SK-N-SH (cell line): Measurements from ENCODE around the gene LYPD8. TPM values are rescaled to one million over a fixed set of nuclear protein-coding genes. Genes with fewer than 3 reads are reported as not detected.
"Not testable (repeated sequence)": the region's sequence is repeated elsewhere in the genome, so short reads cannot be mapped to it uniquely, and the experiment has no call there.

Experiments used
- CTCF ChIA-PET: fragments of 300-600, 350-600 bp; formaldehyde crosslinking; extraction: SDS; loops from one replicate; lab custom pipeline; 2021; lab: Yijun Ruan, JAX
- POLR2A ChIA-PET: fragments of 350-600 bp; sonication (Branson Sonifier 250); formaldehyde crosslinking; extraction: SDS; loops from one replicate; lab custom pipeline; 2020; ENCODE audit warnings: antibody characterized with exemption, inconsistent platforms; lab: Yijun Ruan, JAX
- DNase-seq: peaks from one replicate; pipeline ENCODE4 v3.0.0; 2012
- H2AFZ ChIP-seq: fragments of 200-600 bp; sonication (generic); 2 replicates; pipeline ENCODE4 v1.8.1; 2016; ENCODE audit warnings: antibody characterized with exemption, mild to moderate bottlenecking, low read depth
- H3F3A ChIP-seq: fragments of 200-600 bp; sonication (generic); replicated peaks from 2 replicates; pipeline ENCODE3; 2016; ENCODE audit warnings: antibody characterized with exemption, mild to moderate bottlenecking; ENCODE audit not compliant: insufficient read depth
- H3K27ac ChIP-seq, 2 experiments: fragments of 200-500 bp in 1 of 2; fragments of 200-600 bp in 1 of 2; sonication (Bioruptor generic) in 1 of 2; sonication (generic), shearing (Covaris generic) in 1 of 2; 2 replicates each; pipeline versions ENCODE4 v1.5.1 to v1.6.1; 2014 to 2016; ENCODE audit warnings: low read depth in 2 of 2, inconsistent platforms in 1 of 2, low read length in 1 of 2, mild to moderate bottlenecking in 1 of 2, mixed read lengths in 1 of 2
- H3K27me3 ChIP-seq: fragments of 200-600 bp; sonication (generic), shearing (Covaris generic); 2 replicates; pipeline ENCODE4 v1.6.1; 2016; ENCODE audit warnings: mixed run types; ENCODE audit not compliant: insufficient read depth
- H3K36me3 ChIP-seq, 2 experiments: fragments of 200-500 bp in 1 of 2; fragments of 200-600 bp in 1 of 2; sonication (Bioruptor generic) in 1 of 2; sonication (generic) in 1 of 2; replicated peaks in 1 of 2; 2 replicates each; pipeline versions ENCODE3 to v1.5.1; 2014 to 2016; ENCODE audit warnings: low read length in 1 of 2, mild to moderate bottlenecking in 1 of 2; ENCODE audit not compliant: insufficient read depth in 2 of 2, control insufficient read depth in 1 of 2
- H3K4me1 ChIP-seq, 2 experiments: fragments of 200-500 bp in 1 of 2; fragments of 200-600 bp in 1 of 2; sonication (Bioruptor generic) in 1 of 2; sonication (generic), shearing (Covaris generic) in 1 of 2; 2 replicates each; pipeline versions ENCODE4 v1.5.1 to v1.6.1; 2014 to 2016; ENCODE audit warnings: low read depth in 1 of 2, low read length in 1 of 2, mixed run types in 1 of 2; ENCODE audit not compliant: insufficient read depth in 2 of 2, control insufficient read depth in 1 of 2
- H3K4me2 ChIP-seq: fragments of 200-600 bp; sonication (generic), shearing (Covaris generic); 2 replicates; pipeline ENCODE4 v1.6.1; 2017; ENCODE audit warnings: mixed run types
- H3K4me3 ChIP-seq, 2 experiments: fragments of 200-500 bp in 1 of 2; fragments of 200-600 bp in 1 of 2; sonication (Bioruptor generic) in 1 of 2; sonication (generic), shearing (Covaris generic) in 1 of 2; 2 replicates each; pipeline versions ENCODE4 v1.5.1 to v1.8.1; 2014 to 2016; ENCODE audit warnings: low read depth in 2 of 2, inconsistent platforms in 1 of 2, low read length in 1 of 2, mild to moderate bottlenecking in 1 of 2, mixed read lengths in 1 of 2, moderate library complexity in 1 of 2
- H3K79me2 ChIP-seq: fragments of 200-600 bp; sonication (generic); 2 replicates; pipeline ENCODE4 v1.8.1; 2017; ENCODE audit warnings: mild to moderate bottlenecking; ENCODE audit not compliant: insufficient read depth
- H3K9ac ChIP-seq: fragments of 200-600 bp; sonication (generic); 2 replicates; pipeline ENCODE4 v1.6.1; 2017; ENCODE audit warnings: mixed run types
- H3K9me2 ChIP-seq: fragments of 200-600 bp; sonication (generic); 2 replicates; pipeline ENCODE4 v1.6.1; 2017; ENCODE audit warnings: mixed run types
- H3K9me3 ChIP-seq: fragments of 200-600 bp; sonication (generic); 2 replicates; pipeline ENCODE4 v1.6.1; 2017; ENCODE audit warnings: mixed run types, mild to moderate bottlenecking, moderate library complexity
- H4K20me1 ChIP-seq: fragments of 200-600 bp; sonication (generic); 2 replicates; pipeline ENCODE4 v1.6.1; 2017; ENCODE audit warnings: mild to moderate bottlenecking, mixed run types; ENCODE audit not compliant: insufficient read depth
- EP300 ChIP-seq, 2 experiments: IDR thresholded peaks; 2 replicates each; pipeline versions ENCODE4 v1.4.0 to v1.6.1; 2012; ENCODE audit warnings: borderline replicate concordance in 1 of 2, low read depth in 1 of 2, low read length in 1 of 2
- FOSL2 ChIP-seq: IDR thresholded peaks from 2 replicates; pipeline ENCODE4 v1.4.0; 2012; ENCODE audit warnings: low read depth, mild to moderate bottlenecking, moderate library complexity, borderline replicate concordance
- FOXJ3 ChIP-seq: sonication (generic); formaldehyde crosslinking; IDR thresholded peaks from 2 replicates; pipeline ENCODE4 v1.5.1; 2020; ENCODE audit warnings: mild to moderate bottlenecking, missing genetic modification reagents
- JUND ChIP-seq: IDR thresholded peaks from 2 replicates; pipeline ENCODE4 v1.4.0; 2012
- MXI1 ChIP-seq: IDR thresholded peaks from 2 replicates; pipeline ENCODE4 v1.6.1; 2012; ENCODE audit warnings: mild to moderate bottlenecking, low read depth, low read length, improper control_type of control experiment
- NFIC ChIP-seq: IDR thresholded peaks from 2 replicates; pipeline ENCODE4 v1.4.0; 2012; ENCODE audit warnings: borderline replicate concordance
- SMC3 ChIP-seq: IDR thresholded peaks from 2 replicates; pipeline ENCODE4 v1.6.1; 2012; ENCODE audit warnings: low read depth, low read length, improper control_type of control experiment
- WGBS: methylation state at CpG from one replicate; pipeline ENCODE4 v1.1.6; 2017; ENCODE audit warnings: low lambda C conversion rate; 5-methylcytosine and 5-hydroxymethylcytosine counted together
- polyA plus RNA-seq, 3 experiments: library from polyadenylated mRNA; depleted of rRNA; stranded (reverse); fragments of >200 nt; gene quantifications; 2 replicates each; pipeline ENCODE4 v1.2.3, GENCODE V29; 2012
- TF ChIP-seq, protein P1 (sequence below): IDR thresholded peaks from 2 replicates; pipeline ENCODE4 v1.4.0; 2012; ENCODE audit warnings: low read depth, borderline replicate concordance
- TF ChIP-seq, protein P2 (sequence below): IDR thresholded peaks from 2 replicates; pipeline ENCODE4 v1.6.1; 2012; ENCODE audit warnings: mild to moderate bottlenecking, low read depth, low read length, moderate library complexity
- TF ChIP-seq, protein P3 (sequence below): IDR thresholded peaks from 2 replicates; pipeline ENCODE4; 2012
- TF ChIP-seq, protein P4 (sequence below): fragments of 150-350 bp; IDR thresholded peaks from 2 replicates; pipeline ENCODE4 v1.6.1; 2017; ENCODE audit warnings: antibody characterized with exemption, low read length, low read depth, borderline replicate concordance

LYPD8 gene
- polyA plus RNA-seq, 1 of the 3 experiments (the other 2 are of a cell fraction) = 1.5 TPM

DNA sequence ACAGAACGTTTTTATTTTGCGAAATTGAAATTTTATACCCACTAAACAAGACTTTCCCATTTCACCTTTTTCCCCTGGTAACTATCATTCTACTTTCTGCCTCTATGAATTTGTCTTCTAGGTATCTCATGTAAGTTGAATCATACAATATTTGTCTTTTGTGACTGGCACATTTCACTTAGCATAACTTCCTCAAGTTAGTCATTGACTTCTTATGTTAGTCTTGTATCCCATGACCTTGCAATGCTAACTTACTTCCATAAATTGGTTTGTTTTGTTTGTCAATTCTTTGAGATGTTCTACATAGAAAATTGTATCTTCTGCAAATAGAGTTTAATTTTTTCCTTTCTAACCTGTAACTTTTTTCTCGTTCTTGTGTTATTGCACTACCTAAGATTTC, 43.2 kb upstream of the LYPD8 start:
- H3K36me3 ChIP-seq = no peaks in the 10 kb centered on the region
- no peaks in the 10 kb centered on the region for H3K79me2 ChIP-seq
- CTCF ChIA-PET = interaction anchor here (2.0 kb wide), 1 partner anchor 8 kb away, joined by 7 read pairs; no protein-coding TSS in a partner anchor
- H3K4me2 ChIP-seq = no peak overlapping the region
- H3K4me1 ChIP-seq = no peaks in the 10 kb centered on the region
- H3K4me3 ChIP-seq = no peak overlapping the region
- POLR2A ChIA-PET = no interaction called here
- H3K27ac ChIP-seq = no peak overlapping the region
- no peaks in the 10 kb centered on the region for H4K20me1 ChIP-seq
- TF ChIP-seq, protein P1, sequence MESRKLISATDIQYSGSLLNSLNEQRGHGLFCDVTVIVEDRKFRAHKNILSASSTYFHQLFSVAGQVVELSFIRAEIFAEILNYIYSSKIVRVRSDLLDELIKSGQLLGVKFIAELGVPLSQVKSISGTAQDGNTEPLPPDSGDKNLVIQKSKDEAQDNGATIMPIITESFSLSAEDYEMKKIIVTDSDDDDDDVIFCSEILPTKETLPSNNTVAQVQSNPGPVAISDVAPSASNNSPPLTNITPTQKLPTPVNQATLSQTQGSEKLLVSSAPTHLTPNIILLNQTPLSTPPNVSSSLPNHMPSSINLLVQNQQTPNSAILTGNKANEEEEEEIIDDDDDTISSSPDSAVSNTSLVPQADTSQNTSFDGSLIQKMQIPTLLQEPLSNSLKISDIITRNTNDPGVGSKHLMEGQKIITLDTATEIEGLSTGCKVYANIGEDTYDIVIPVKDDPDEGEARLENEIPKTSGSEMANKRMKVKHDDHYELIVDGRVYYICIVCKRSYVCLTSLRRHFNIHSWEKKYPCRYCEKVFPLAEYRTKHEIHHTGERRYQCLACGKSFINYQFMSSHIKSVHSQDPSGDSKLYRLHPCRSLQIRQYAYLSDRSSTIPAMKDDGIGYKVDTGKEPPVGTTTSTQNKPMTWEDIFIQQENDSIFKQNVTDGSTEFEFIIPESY = no peak
- peaks cover 32% of the 10 kb centered on the region; the same call in 1 of the 2 replicates for H3K27me3 ChIP-seq
- H2AFZ ChIP-seq = no peak overlapping the region
- H3K9me3 ChIP-seq = no peaks in the 10 kb centered on the region
- H3F3A ChIP-seq = no peaks in the 10 kb centered on the region
- H3K9me2 ChIP-seq = no peaks in the 10 kb centered on the region
- WGBS = 22% methylated on average over 3 of the region's 3 CpGs
- H3K9ac ChIP-seq = no peak overlapping the region
- no peak for DNase-seq

DNA sequence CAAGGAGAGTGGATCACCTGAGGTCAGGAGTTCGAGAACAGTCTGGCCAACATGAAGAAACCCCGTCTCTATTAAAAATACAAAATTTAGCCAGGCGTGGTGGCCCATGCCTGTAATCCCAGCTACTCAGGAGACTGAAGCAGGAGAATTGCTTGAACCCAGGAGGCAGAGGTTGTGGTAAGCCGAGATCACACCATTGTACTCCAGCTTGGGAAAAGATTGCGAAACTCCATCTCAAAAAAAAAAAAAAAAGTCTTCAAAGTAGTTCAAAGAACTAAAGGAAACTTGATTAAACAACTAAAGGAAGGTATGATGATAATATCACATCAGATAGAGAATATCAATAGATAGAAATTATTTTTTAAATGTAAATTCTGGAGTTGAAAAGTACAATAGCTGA, 39.1 kb upstream of the LYPD8 start:
- H3K9me2 ChIP-seq, H3K4me2 ChIP-seq, H4K20me1 ChIP-seq, H3K4me1 ChIP-seq, H3K36me3 ChIP-seq, H3F3A ChIP-seq, DNase-seq, H3K9me3 ChIP-seq, H2AFZ ChIP-seq, H3K27ac ChIP-seq, H3K9ac ChIP-seq, H3K27me3 ChIP-seq, H3K4me3 ChIP-seq, POLR2A ChIA-PET, H3K79me2 ChIP-seq: not testable (repeated sequence)
- WGBS = 7% methylated on average over 5 of the region's 5 CpGs
- CTCF ChIA-PET = interaction anchor here (0.7 to 1.9 kb wide), 4 partner anchors 11 to 19 kb away, joined by 3 to 8 read pairs (median 4); no protein-coding TSS in a partner anchor

DNA sequence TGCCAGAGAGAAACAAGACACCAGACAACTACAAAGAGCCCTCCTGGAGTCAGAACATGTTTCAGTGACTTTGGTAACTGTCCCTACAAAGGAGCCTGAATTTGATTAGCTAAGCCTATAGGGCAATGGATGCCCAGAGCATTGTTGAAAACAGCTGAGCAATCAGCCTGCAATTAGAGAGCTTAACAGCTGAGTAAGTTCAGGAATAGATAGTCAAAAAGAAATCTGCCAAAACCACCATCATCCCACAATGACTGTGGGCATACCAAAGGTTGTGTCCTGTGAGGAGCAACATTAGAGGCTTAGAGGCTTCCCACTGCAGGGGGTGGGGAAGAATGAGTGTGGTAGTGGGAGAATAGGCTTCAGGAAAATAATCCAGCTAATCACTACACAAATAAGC, 38.0 kb upstream of the LYPD8 start:
- Histone ChIP-seq H3K27me3 (peaks cover 2% of the 10 kb centered on the region; the same call in 1 of the 2 replicates), H3K4me3 (no peak overlapping the region), H3K4me2 (no peak overlapping the region), H3K27ac (no peak overlapping the region), H3K9me3 (no peaks in the 10 kb centered on the region), H2AFZ (no peak overlapping the region), H3K79me2 (no peaks in the 10 kb centered on the region), H3F3A (no peaks in the 10 kb centered on the region), H3K9me2 (no peaks in the 10 kb centered on the region), H3K9ac (no peak overlapping the region), H4K20me1 (no peaks in the 10 kb centered on the region), H3K36me3 (no peaks in the 10 kb centered on the region), H3K4me1 (no peaks in the 10 kb centered on the region)
- POLR2A ChIA-PET = no interaction called here
- CTCF ChIA-PET = interaction anchor here (1.5 kb wide), 1 partner anchor 12 kb away, joined by 4 read pairs; no protein-coding TSS in a partner anchor
- DNase-seq = no peak
- TF ChIP-seq, protein P1 = no peak
- TF ChIP-seq MXI1 (no peak), EP300 (IDR thresholded peaks at IDR 0.05; ENCODE audit: borderline replicate concordance in 1 of 2, low read depth in 1 of 2, low read length in 1 of 2) (no peak), FOSL2 (no peak), NFIC (no peak), FOXJ3 (CRISPR knock-in tag) (no peak), SMC3 (no peak), JUND (no peak)
- TF ChIP-seq, protein P2, sequence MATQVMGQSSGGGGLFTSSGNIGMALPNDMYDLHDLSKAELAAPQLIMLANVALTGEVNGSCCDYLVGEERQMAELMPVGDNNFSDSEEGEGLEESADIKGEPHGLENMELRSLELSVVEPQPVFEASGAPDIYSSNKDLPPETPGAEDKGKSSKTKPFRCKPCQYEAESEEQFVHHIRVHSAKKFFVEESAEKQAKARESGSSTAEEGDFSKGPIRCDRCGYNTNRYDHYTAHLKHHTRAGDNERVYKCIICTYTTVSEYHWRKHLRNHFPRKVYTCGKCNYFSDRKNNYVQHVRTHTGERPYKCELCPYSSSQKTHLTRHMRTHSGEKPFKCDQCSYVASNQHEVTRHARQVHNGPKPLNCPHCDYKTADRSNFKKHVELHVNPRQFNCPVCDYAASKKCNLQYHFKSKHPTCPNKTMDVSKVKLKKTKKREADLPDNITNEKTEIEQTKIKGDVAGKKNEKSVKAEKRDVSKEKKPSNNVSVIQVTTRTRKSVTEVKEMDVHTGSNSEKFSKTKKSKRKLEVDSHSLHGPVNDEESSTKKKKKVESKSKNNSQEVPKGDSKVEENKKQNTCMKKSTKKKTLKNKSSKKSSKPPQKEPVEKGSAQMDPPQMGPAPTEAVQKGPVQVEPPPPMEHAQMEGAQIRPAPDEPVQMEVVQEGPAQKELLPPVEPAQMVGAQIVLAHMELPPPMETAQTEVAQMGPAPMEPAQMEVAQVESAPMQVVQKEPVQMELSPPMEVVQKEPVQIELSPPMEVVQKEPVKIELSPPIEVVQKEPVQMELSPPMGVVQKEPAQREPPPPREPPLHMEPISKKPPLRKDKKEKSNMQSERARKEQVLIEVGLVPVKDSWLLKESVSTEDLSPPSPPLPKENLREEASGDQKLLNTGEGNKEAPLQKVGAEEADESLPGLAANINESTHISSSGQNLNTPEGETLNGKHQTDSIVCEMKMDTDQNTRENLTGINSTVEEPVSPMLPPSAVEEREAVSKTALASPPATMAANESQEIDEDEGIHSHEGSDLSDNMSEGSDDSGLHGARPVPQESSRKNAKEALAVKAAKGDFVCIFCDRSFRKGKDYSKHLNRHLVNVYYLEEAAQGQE = no peak
- TF ChIP-seq, protein P3, sequence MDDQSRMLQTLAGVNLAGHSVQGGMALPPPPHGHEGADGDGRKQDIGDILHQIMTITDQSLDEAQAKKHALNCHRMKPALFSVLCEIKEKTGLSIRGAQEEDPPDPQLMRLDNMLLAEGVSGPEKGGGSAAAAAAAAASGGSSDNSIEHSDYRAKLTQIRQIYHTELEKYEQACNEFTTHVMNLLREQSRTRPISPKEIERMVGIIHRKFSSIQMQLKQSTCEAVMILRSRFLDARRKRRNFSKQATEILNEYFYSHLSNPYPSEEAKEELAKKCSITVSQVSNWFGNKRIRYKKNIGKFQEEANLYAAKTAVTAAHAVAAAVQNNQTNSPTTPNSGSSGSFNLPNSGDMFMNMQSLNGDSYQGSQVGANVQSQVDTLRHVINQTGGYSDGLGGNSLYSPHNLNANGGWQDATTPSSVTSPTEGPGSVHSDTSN = no peak
- TF ChIP-seq, protein P4, sequence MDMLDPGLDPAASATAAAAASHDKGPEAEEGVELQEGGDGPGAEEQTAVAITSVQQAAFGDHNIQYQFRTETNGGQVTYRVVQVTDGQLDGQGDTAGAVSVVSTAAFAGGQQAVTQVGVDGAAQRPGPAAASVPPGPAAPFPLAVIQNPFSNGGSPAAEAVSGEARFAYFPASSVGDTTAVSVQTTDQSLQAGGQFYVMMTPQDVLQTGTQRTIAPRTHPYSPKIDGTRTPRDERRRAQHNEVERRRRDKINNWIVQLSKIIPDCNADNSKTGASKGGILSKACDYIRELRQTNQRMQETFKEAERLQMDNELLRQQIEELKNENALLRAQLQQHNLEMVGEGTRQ = no peak
